Stimulated activated CD4-positive, alpha-beta T cell treated with anti-CD3 and anti-CD28 coated beads, Interleukin-1b, Interleukin-23, amount 100 ng/mL, for 48 hours (primary cell): ENCODE data around the gene SIT1.

Source experiments
- DNase-seq: peaks from one replicate; pipeline ENCODE4 v3.0.0-alpha.2; 2020

Gene SIT1

DNA sequence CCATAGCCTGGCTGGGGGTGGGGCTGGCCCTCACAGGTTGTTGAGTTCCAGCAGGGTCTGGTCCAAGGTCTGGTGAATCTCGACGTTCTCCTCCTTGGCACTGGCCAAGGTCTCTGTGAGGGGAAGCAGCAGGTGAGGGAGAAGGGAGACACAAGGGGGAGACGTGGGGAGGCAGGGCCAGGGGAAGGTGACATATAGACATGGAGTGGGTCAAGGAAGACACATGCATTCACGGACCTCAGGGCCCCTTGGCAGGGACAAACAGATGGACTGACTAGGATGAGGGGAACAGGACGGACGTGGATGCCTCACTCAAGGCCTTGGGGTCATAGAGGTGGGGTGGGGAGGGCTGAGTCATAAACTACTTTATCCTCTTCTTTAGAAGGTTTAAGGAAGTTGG is 31.3 kb upstream of the SIT1 start:
- no peak for DNase-seq

DNA sequence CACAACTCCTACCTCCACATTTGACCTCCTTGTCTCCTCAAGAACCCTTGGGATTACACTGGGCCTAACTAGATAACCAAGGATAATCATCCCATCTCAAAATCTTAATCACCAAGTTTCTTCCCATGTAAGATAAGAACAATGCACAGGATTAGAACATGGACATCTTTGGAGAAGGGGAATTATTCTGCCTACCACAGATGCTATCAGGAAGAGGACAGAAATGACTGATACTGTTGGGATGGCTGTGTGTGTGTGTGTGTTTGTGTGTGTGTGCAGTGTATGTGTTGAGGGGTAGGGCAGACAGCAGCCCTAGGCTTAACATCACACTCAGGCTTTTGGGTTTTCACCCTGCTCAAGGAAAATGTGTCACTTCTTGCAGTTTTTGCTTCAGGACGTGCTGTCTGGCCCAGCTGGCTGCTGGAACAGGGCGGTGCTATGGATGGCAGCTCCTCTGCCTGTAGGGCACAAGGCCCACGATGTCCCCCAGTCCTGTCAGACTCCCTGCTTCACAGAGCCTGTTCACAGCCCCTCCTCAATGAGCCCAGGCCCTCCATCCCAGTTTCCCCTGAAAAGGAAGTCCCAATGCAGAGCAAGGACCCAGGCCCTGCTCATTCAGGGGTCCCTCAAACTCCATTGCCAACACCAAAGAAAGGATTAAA is 30.7 kb upstream of the SIT1 start:
- DNase-seq, result no peak

DNA sequence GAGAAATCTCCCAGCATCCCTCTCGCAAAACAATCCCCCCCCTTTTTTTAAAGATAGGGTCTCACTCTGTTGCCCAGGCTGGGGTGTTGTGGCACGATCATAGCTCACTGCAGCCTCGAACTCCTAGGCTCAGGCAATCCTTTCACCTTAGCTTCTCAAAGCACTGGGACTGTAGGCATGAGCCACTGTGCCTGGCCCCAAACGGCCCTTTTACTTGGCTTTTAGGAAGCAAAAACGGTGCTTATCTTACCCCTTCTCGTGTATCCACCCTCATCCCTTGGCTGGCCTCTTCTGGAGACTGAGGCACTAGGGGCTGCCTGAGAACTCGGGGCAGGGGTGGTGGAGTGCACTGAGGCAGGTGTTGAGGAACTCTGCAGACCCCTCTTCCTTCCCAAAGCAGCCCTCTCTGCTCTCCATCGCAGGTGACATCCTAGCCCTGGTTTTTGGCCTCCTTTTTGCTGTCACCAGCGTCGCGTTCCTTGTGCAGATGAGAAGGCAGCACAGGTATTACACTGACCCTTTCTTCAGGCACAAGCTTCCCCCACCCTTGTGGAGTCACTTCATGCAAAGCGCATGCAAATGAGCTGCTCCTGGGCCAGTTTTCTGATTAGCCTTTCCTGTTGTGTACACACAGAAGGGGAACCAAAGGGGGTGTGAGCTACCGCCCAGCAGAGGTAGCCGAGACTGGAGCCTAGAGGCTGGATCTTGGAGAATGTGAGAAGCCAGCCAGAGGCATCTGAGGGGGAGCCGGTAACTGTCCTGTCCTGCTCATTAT is 29.8 kb upstream of the SIT1 start:
- no peak for DNase-seq

DNA sequence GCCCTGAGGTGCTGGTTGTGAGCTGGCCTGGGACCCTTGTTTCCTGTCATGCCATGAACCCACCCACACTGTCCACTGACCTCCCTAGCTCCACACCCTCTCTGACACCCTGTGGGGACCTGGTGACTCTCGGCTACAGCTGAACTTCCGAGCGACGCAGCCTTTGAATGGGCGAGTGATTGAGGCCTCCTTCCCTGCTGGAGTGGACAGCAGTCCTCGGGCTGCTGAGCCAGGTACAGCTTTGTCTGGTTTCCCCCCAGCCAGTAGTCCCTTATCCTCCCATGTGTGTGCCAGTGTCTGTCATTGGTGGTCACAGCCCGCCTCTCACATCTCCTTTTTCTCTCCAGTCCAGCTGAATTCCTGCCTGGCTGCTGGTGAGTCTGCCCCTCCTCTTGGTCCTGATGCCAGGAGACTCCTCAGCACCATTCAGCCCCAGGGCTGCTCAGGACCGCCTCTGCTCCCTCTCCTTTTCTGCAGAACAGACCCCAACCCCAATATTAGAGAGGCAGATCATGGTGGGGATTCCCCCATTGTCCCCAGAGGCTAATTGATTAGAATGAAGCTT is 29.1 kb upstream of the SIT1 start:
- no peak for DNase-seq

DNA sequence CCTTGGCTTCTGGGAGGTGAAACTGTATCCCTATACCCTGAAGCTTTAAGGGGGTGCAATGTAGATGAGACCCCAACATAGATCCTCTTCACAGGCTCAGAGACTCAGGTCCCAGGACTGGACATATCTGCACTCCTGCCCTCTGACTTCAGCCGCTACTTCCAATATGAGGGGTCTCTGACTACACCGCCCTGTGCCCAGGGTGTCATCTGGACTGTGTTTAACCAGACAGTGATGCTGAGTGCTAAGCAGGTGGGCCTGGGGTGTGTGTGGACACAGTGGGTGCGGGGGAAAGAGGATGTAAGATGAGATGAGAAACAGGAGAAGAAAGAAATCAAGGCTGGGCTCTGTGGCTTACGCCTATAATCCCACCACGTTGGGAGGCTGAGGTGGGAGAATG is 28.4 kb upstream of the SIT1 start:
- DNase-seq, result no peak

DNA sequence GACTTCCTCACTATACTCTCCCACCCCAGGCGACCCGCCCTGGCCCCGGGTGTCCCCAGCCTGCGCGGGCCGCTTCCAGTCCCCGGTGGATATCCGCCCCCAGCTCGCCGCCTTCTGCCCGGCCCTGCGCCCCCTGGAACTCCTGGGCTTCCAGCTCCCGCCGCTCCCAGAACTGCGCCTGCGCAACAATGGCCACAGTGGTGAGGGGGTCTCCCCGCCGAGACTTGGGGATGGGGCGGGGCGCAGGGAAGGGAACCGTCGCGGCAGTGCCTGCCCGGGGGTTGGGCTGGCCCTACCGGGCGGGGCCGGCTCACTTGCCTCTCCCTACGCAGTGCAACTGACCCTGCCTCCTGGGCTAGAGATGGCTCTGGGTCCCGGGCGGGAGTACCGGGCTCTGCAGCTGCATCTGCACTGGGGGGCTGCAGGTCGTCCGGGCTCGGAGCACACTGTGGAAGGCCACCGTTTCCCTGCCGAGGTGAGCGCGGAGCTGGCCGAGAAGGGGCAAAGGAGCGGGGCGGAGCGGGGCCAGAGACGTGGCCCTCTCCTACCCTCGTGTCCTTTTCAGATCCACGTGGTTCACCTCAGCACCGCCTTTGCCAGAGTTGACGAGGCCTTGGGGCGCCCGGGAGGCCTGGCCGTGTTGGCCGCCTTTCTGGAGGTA is 25.1 kb upstream of the SIT1 start:
- DNase-seq, result no peak

DNA sequence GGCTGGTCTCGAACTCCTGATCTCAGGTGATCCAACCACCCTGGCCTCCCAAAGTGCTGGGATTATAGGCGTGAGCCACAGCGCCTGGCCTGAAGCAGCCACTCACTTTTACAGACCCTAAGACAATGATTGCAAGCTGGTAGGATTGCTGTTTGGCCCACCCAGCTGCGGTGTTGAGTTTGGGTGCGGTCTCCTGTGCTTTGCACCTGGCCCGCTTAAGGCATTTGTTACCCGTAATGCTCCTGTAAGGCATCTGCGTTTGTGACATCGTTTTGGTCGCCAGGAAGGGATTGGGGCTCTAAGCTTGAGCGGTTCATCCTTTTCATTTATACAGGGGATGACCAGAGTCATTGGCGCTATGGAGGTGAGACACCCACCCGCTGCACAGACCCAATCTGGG is 24.5 kb upstream of the SIT1 start:
- DNase-seq, result no peak

DNA sequence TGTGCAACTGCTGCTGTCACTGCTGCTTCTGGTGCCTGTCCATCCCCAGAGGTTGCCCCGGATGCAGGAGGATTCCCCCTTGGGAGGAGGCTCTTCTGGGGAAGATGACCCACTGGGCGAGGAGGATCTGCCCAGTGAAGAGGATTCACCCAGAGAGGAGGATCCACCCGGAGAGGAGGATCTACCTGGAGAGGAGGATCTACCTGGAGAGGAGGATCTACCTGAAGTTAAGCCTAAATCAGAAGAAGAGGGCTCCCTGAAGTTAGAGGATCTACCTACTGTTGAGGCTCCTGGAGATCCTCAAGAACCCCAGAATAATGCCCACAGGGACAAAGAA is 23.3 kb upstream of the SIT1 start:
- DNase-seq, result no peak

DNA sequence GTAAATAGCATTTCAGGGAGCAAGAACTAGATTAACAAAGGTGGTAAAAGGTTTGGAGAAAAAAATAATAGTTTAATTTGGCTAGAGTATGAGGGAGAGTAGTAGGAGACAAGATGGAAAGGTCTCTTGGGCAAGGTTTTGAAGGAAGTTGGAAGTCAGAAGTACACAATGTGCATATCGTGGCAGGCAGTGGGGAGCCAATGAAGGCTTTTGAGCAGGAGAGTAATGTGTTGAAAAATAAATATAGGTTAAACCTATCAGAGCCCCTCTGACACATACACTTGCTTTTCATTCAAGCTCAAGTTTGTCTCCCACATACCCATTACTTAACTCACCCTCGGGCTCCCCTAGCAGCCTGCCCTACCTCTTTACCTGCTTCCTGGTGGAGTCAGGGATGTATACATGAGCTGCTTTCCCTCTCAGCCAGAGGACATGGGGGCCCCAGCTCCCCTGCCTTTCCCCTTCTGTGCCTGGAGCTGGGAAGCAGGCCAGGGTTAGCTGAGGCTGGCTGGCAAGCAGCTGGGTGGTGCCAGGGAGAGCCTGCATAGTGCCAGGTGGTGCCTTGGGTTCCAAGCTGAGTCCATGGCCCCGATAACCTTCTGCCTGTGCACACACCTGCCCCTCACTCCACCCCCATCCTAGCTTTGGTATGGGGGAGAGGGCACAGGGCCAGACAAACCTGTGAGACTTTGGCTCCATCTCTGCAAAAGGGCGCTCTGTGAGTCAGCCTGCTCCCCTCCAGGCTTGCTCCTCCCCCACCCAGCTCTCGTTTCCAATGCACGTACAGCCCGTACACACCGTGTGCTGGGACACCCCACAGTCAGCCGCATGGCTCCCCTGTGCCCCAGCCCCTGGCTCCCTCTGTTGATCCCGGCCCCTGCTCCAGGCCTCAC is 22.6 kb upstream of the SIT1 start, which contains the start of gene CA9:
Gene CA9 (plus strand): TSS at position 797 of the 893 bp plus-strand sequence. CDS start 32 bp downstream, at position 829.
- DNase-seq, result no peak

DNA sequence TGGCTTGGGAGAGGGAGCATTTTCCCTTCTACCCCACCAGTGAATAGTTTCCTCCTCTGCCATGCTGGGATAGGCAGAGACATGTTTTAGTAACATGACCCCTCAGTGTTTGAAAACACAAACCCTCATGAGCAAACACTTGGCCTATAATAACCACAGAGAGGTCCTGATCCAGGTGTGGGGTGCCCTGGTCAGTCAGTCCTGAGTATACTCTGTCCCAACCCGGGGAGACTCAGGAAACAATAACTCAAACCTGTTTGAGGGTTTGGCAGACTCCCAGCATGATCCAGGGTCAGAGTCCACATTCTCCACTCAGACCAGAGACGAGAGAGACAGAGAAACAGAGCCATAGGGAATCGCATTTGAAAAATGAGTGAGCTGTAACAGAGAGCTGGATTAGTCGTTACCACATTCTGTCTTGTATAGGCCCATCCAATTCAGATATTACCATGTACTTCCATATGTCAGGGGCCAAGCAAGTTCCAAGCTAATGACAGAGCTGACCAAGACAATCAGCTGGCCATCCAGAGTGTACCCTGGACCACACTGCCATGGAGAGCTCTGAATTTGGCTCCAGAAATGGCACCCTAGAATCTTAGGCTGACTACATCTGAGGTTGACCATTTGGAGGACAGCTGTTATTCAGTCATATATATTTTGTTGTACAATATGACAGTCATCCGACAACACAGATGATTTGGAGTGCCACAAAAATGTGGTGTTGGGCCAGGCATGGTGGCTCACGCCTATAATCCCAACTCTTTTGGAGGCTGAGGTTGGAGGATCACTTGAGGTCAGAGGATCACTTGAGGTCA is 18.8 kb upstream of the SIT1 start:
- no peak for DNase-seq

DNA sequence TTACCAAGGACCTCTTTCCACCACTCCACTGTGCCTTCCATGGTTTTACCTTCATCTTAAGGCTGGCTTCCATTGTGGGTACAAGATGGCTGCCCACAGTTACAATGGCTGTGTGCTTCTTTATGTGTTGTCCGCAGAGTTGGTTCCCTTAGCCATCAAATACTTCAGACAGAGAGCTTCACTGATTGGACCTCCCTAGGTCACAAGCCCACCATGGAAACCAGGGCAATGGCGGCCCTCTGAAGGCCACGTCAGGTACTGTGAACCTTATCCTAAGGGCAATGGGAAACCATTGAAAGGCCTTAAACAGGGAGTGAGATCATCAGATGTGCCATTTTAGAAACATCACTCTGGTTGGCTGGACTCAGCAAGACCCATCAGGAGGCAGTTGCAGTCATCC is 17.2 kb upstream of the SIT1 start:
- DNase-seq, result no peak

DNA sequence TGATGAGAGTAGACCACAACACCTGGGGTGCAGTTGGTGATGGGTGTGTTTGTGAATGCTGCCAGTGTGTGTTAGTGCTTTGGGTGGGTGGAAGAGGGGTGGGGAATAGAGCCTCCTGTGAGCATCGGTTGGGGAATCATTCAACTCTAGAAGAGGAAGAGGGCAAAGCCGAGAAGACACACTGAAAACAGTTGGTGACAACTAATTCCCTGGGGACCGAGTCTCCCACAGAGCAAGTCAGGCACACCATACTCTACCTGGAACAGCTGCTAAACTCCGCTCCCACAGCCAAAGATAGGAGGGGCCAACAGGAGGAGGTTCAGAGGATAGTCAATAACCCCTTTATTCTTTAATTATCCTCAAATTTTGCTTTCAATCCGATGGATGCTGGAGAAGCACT is 15.8 kb upstream of the SIT1 start:
- no peak for DNase-seq

DNA sequence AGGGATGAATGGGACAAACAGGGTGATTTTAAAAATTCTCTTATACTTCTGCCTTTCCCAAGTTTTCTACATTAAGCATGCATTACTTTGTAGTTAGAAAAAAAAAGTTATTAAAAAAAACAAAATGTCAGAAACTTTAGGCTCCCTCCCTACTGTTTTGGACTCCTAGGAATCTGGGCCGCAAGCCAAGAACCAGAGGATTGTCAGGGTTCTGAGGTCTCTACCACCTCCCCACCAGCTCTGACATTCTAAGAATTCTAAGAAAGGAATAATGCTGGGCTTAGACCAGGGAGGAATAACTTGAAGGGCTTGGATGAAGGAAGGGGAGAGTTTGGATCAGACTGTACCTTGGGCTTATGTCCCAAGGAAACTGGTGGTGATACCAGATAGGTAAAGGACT is 15.3 kb upstream of the SIT1 start:
- no peak for DNase-seq

DNA sequence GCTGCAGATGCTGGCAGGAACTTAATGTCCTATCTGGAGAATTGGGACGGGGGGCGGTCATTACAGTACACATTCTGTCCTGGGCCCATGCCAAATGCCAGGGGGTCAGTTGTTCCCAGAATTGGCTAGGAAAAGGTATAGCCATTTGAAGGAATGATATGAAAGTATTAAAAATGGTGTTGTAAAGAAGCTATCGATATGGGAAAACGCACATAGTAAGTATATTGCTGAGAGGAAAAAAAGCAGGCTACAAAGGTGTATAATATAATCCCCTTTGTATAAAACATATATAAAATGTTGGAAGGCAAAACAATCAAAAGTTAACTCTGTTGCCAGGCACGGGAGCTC is 14.7 kb upstream of the SIT1 start:
- DNase-seq, result no peak

DNA sequence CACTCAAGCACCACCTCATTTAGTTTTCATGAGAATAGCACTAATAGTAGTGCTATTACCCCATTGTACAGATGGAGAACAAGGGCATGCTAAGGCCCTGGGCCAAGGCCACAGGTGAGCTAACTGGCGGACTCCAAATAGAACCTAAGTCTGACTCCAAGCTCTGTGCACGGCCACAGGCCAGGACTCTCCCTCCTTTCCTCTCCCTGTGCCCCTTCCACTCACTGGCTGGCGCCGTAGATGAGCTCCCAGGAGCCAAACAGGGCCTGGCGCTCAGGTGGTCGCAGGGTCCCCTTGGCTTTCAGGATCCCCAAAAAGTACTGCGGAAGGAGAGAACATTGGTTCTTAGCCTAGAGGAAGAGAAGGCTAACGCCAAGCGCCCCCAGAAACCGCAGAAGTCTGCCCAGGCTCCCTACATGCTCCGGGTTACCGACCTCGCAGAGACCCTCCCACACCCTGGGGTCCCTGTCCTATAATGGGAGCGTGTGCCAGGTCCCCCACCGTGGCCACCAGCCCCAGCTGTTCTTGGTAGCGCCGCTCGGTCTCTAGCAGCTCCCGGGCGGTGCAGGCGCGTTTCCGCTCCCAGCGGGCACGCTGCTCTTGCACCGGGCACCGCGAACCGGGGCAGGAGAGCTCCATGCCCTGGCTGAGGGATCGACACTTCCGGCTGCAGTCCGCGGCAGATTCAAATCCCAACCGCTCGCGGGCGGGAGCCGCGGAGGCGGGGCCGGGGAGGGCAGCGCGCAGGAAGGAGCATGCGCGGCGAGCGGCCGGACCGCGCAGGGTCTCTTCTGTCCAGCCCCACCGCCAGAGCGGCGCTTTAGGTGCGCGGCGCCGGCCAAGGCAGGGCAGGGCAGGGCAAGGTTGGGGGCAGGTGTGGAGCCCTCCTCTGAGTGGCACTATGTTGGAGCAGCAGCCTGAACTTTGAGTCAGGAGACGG is 14.1 kb upstream of the SIT1 start, which contains the start of gene ARHGEF39:
Gene ARHGEF39 (minus strand): TSS at position 665 of the 940 bp plus-strand sequence. CDS start 26 bp downstream, at position 639.
- DNase-seq, result peak; percentile 71

DNA sequence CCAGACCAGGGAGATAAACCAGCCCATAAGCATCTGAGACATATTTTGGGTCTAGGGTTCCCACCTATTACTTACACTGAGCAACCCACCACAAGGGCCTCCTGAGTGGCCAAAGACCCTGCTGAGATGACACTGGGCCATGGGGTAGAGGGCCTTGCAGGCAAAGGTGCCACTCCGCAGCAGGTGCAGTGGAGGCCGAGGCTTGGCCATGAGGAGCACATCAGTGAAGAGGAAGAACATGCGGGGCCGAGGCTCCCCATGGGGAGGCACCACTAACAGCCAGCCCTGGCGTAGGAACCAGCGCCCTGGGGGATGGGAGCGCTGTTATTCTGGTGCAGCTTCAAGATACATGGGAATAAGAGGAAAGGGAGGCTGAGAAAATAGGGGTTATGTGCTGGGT is 11.7 kb upstream of the SIT1 start:
- no peak for DNase-seq

DNA sequence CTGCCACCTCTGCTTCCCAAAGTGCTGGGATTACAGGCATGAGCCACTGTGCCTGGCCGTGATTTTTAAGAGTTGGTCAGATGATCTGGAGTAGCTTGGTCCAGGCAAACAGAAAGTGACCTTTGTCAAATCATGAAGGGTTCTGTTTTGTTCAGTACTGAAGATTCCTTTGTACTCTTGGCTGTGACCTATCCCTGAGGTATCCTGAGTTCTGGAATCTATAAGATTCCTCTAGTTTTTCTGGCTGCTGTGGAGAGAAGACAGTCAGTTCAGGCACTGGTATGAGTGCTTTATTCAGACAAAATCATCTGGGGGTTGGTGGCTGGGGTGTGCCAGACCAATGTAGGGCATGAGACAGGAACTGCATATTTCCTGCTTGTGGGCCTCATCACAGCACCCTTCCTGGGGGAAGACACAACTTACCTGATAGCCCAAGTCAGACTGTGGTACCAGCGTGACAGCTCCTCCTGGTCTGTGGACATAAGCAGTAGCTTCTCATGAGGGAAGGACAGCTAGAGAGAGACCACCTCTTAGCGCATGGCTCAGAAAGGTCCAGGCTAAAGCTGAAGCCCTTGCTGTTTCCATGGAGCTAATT is 11.1 kb upstream of the SIT1 start:
- DNase-seq, result no peak

DNA sequence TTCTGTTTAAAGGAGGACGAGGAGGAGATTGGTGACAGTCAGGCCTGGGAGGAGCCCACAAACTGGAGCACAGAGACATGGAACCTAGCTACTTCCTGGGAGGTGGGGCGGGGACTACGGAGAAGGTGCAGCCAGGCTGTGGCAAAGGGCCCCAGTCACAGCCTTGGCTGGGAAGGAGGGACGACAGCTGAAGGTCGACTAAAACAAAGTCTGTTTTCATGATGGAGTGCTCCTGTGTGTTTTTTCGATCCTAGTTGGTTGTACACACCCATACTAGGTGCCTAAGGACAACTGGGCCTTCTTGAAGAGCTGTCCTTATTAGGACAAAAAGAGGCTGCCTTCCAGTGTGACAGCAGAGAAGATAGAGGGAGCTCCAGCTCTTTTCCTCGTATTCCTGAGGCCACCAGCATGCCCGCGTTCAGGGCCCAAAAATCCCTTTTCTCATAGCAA is 10.3 kb upstream of the SIT1 start:
- no peak for DNase-seq

DNA sequence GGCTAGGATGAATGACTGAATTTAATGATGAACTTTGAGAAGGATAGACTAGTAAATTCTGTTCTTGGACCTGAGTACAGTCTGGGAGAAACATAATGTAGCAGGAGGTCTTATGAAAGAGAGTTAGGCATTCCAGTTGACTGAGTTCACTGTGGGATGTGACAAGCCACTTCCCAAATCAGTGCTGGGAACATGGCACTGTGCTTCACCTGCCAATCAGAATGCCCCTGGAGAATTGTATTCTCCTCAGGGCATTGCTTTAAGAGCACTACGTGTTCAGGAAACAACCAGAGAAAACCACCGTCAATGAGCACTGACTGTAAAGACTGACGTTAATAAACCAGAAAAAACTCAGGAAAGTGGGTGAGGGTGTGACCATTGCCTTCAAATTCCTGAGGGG is 8.6 kb upstream of the SIT1 start:
- DNase-seq, result no peak

DNA sequence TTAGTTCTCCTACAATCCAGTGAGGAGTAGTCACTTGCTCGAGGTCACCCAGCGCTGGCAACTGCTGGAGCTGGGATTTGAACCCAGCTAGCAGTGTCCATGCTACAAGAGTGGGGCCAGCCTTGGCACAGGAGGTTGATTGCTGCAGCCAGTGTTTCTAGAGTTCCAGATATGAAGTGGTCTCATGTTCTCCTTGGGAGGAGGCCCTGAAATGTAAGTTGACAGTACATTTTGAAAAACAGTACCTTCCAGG is 8.2 kb upstream of the SIT1 start:
- DNase-seq, result no peak
